HG03565 (cell line): ENCODE measurements around the gene ITGB1BP1.

Experiments used
- ATAC-seq: cut with Tn5 transposase; IDR thresholded peaks from one replicate; pipeline ENCODE4 v1.9.1; 2021; ENCODE audit warnings: mild to moderate bottlenecking, moderate library complexity; ENCODE audit not compliant: unreplicated experiment

The ITGB1BP1 gene

DNA sequence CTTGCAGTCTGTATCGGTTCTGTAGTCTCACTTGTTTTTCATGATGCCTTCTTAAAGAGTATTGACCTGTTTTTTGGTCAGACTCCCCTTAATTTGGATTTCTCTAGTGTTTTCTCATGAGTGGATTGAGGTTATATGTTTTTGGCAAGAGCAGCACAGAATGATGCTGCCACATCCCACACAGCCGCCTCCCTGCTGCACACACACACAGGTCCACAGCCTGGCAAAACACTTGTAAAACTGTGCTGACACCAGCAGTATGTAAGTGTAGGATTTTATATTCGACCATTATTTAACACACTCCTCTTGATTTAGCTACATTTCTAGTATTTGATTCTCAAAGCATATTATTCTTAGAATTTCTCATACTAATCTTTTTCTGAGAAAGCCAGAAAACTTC is 68.1 kb downstream of the ITGB1BP1 start:
- ATAC-seq = no peak

DNA sequence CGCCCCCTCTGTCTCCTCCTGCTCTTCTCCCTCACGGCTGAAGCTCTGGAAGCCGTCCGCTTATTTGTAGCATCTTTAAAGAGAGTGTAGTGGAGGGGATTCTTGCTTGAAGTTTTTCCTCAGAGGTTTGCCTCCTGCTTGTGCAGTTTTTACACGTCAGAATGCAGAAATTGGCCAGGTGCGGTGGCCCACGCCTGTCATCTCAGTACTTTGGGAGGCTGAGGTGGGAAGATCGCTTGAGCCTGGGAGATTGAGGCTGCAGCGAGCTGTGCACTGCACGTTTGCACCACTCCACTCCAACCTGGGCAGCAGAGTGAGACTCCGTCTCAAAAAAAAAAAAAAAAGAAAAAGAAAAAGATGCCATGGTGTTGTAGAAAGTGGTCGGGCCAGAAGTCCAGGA is 69.0 kb downstream of the ITGB1BP1 start:
- ATAC-seq = no peak
